HepG2 (cell line): ENCODE measurements around the gene PNPLA2. TPM values are rescaled to one million over a fixed set of nuclear protein-coding genes. Genes with fewer than 3 reads are reported as not detected.

Experiments used
- ARID4A ChIP-seq: sonication (generic); formaldehyde crosslinking; IDR thresholded peaks from 2 replicates; pipeline ENCODE4 v1.5.0; 2020; ENCODE audit warnings: mild to moderate bottlenecking, missing genetic modification reagents, borderline replicate concordance
- CEBPZ ChIP-seq: IDR thresholded peaks from 2 replicates; pipeline ENCODE4 v1.6.1; 2012; ENCODE audit warnings: low read length, improper control_type of control experiment
- CHD2 ChIP-seq: IDR thresholded peaks from 2 replicates; pipeline ENCODE4 v1.6.1; 2011; ENCODE audit warnings: low read depth, low read length, improper control_type of control experiment
- GATAD1 ChIP-seq: IDR thresholded peaks from 2 replicates; pipeline ENCODE4 v1.6.1; 2016; ENCODE audit warnings: missing genetic modification reagents, missing compliant biosample characterization
- GPBP1L1 ChIP-seq: sonication (generic); formaldehyde crosslinking; IDR thresholded peaks from 2 replicates; pipeline ENCODE4 v1.5.0; 2020; ENCODE audit warnings: mild to moderate bottlenecking, missing genetic modification reagents
- MED1 ChIP-seq: sonication (generic); formaldehyde crosslinking; IDR thresholded peaks from 2 replicates; pipeline ENCODE4 v1.4.0; 2020; ENCODE audit warnings: missing genetic modification reagents
- MXD4 ChIP-seq: IDR thresholded peaks from 2 replicates; pipeline ENCODE4 v1.6.1; 2016; ENCODE audit warnings: mild to moderate bottlenecking, missing biosample characterization, missing genetic modification reagents
- NFAT5 ChIP-seq: sonication (generic); formaldehyde crosslinking; IDR thresholded peaks from 2 replicates; pipeline ENCODE4 v1.4.0; 2020; ENCODE audit warnings: missing genetic modification reagents
- TERF1 ChIP-seq: sonication (generic); formaldehyde crosslinking; IDR thresholded peaks from 2 replicates; pipeline ENCODE4 v1.8.0; 2022; ENCODE audit warnings: mild to moderate bottlenecking, missing genetic modification reagents, moderate library complexity
- TFDP2 ChIP-seq: sonication (generic); formaldehyde crosslinking; IDR thresholded peaks from 2 replicates; pipeline ENCODE4 v1.4.0; 2020; ENCODE audit warnings: missing genetic modification reagents
- polyA plus RNA-seq, 8 experiments: library from polyadenylated mRNA; depleted of rRNA in 3 of 8; stranded (reverse) in 7 of 8; unstranded in 1 of 8; fragments of >200 nt; fragmentation: Illumina TruSeq in 4 of 8; extraction: Trizol in 4 of 8; gene quantifications; 2 replicates each; pipeline versions ENCODE4 v1.2.1 to v1.2.3, GENCODE V29; 2011 to 2016; ENCODE audit warnings: low read depth in 4 of 8, missing spikeins in 1 of 8, mixed read lengths in 1 of 8; ENCODE audit not compliant: insufficient read depth in 1 of 8
- total RNA-seq, 5 experiments: library from RNA; depleted of rRNA; stranded (reverse); fragments of >200 nt; fragmentation: Illumina TruSeq; extraction: Trizol; gene quantifications; 2 replicates each; pipeline ENCODE4 v1.2.3, GENCODE V29; 2016; ENCODE audit warnings: low read depth in 1 of 5

The PNPLA2 gene
- total and polyA plus RNA-seq, 2 of the 13 experiments (the other 11 are each of a cell fraction or from before 2014, with no cell fraction given), result 10.5 to 43.2 TPM

- TF ChIP-seq CEBPZ (no peak), MED1 (CRISPR knock-in tag) (peak; percentile 74), GATAD1 (CRISPR knock-in tag) (peak; percentile 69), MXD4 (peak; percentile 63; the same call in 1 of the 2 replicates), TERF1 (CRISPR knock-in tag) (no peak), CHD2 (no peak), ARID4A (CRISPR knock-in tag) (peak; percentile 55), NFAT5 (no peak), GPBP1L1 (CRISPR knock-in tag) (no peak), TFDP2 (CRISPR knock-in tag) (peak; percentile 57; the same call in 1 of the 2 replicates)
Measured at GRCh38 chr11:843818-844692, 25.3 kb downstream of the PNPLA2 start (continued).
